IPS DF 4.7 (cell line): ENCODE measurements around the gene MEIOB.
"Not testable (repeated sequence)": the region's sequence is repeated elsewhere in the genome, so short reads cannot be mapped to it uniquely, and the experiment has no call there.

ENCODE experiments used
- DNase-seq: peaks from one replicate; pipeline ENCODE4 v3.0.0-alpha.2; 2013; ENCODE audit warnings: low spot score; ENCODE audit errors: extremely low read depth

Gene MEIOB, protein sequence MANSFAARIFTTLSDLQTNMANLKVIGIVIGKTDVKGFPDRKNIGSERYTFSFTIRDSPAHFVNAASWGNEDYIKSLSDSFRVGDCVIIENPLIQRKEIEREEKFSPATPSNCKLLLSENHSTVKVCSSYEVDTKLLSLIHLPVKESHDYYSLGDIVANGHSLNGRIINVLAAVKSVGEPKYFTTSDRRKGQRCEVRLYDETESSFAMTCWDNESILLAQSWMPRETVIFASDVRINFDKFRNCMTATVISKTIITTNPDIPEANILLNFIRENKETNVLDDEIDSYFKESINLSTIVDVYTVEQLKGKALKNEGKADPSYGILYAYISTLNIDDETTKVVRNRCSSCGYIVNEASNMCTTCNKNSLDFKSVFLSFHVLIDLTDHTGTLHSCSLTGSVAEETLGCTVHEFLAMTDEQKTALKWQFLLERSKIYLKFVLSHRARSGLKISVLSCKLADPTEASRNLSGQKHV

DNA sequence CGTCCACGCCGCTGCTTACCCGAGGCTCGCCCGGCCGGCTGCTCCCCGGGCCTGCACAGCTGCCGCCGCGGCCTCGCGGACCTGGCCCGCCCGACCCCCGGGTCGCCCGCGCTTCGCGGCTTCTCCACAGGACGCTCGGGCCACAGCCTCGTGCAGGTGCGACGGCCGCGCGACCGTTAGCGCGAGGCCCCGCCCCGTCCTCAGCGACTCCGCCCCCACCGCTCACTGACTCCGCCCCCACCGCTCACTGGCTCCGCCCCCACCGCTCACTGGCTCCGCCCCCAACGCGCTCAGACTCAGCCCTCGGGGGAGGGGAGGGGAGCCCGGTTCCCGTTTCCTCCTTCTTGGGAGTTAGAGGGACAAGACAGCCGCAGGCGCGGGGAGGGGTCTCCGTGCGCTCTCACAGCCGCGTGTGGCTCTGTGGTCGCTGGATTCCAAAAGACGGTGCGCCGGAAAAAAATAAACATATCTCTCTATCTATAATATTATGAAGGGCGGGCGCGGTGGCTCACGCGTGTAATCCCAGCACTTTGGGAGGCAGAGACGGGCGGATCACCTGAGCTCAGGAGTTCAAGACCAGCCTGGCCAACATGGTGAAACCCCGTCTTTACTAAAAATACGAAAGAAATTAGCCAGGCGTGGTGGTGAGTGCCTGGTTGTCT, at the start of gene MEIOB:
MEIOB (minus strand) TSS at position 191 of the 662 bp plus-strand sequence. CDS start 3,989 bp downstream, outside the sequence.
- DNase-seq = no peak

DNA sequence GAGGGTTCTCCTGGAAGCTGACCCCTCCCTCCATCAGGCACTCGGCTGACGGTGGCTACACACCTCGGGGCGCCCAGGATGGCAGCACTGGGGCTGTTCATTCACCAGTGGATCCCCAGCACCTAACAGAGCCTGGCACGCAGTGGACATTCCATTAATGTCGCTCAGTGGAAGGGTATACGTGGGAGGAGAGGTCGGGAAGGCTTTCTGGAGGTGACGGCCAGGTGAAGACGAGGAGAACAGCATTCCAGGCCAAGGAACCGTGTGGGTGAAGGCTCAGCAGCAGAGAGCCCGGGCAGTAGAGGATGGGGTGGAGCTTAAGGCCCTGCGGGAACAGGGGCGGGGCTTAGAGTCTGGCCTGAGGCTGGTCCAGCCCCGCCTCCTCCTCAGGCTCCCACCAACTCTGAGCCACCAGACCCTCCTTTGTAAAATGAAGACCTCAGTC, 48.8 kb upstream of the MEIOB start:
- DNase-seq = no peak

DNA sequence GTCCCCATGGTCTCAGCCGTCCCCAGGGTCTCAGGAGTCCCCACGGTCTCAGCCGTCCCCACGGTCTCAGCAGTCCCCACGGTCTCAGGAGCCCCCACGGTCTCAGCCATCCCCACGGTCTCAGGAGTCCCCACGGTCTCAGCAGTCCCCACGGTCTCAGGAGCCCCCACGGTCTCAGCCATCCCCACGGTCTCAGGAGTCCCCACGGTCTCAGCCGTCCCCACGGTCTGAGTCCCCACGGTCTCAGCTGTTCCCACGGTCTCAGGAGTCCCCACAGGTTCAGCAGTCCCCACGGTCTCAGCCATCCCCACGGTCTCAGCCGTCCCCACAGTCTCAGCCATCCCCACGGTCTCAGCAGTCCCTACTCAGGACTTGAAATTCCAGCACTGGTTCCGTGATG, 48.2 kb upstream of the MEIOB start:
- DNase-seq = not testable (repeated sequence)

DNA sequence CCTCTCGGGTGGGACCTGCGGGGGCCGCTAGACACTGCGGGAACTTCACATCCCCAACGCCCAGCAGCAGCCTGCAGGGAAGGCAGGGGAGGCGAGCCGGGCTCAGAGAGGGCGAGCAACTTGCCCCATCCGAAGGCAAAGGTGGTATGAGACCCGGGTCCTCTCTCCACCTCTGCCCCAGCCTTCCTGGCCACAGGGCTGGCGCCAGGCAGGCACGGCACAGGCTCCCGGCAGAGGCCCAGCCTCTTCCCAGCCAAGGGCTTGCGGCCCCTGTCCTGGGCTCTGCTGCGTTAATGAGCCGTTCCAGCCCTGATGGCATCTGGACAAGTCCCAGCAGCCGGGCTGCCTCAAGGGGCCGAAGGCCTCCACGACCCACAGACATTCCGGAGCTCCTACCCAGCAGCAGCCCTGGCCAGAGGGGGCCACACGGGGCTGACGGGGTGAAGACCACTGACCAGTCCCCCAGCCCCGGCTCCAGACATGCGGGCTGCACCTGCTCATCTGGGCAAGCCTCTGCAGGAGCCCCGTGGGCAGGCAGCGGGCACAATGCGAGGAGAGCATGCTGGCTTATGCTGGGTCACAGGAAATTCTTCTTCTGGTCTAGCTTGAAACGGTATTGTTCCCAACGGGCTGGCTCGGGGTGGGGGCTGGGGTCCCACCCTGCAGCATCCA, 47.5 kb upstream of the MEIOB start:
- no peak for DNase-seq

DNA sequence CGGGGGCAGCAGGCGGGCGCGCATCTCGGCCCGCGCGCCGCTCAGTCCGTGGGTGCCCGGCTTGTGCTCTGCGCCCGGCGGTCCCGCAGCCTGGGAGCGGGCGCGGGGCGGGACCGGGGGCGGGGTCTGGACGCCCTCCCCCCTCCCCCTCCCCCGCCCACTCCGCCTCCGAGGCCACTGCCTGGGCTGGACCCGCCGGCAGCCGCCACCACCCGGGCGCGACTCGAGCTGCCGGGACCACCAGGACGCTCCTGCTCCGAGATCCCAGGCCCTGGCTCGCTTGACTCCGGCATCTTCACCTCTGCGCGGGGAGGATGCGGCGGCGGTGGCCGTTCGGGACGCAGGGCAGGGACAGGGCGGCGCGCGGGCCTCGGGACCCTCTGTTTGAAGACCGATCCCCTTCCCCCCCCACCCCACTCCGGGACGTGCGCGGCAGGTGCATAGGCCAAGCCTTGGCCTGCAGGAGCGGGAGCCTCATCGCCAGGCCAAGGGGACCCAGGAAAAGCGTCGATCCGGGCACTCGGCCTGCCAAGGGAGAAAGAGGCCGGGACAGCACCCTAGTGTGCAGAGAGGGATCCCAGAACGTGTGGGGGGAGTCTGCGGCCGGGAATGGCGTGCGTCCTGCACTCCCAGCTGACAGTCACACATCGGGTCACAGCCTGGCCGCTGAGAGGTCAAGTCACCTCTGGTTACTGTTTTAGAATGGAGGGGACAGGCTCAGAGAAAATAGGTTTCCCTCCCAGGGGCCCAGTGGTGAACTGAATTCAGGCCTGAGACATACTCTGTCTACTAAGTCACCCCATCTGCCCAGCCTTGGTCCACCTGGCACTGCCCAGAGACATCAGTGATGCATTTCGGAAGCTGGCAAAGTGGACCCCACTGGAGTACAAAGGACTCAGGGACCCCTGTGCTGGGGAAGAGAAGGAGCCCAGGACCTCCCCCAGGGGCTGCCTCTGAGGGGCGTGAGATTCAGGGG, 46.7 kb upstream of the MEIOB start, which contains the start of gene HS3ST6:
HS3ST6 (minus strand) TSS at position 65 of the 976 bp plus-strand sequence. CDS start 92 bp downstream, outside the sequence.
- DNase-seq = no peak

DNA sequence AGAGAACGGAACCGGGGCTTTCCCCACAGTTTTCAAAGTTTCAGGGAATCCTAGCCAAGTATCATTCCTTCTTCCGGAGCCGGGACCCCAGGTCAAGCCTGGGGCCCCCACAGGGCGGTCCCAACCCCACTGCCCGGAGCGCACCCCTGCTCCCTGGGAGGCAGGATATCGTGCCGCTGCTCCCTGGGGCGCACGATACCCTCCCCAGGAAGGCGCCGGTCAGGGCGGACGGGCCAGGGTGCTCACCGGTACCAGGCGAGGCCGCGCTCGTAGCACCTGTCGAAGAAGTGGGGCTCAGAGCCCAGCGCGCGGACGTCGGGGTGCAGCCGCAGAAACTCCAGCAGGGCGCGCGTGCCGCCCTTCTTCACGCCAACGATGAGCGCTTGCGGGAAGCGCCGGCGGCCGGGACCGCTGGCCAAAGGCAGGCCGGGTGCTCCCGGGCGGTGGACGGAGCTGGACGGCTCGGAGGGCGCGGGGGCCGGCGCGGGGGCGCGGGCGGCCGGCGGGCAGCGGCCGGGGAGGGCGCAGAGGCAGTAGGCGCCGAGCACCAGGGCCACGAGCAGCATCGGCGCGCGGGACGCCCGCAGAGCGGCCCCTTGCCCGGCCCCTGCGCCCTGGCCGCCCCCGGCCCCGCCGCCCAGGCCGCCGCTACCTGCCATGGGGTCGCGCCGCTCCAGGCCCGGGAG, 45.8 kb upstream of the MEIOB start:
- no peak for DNase-seq

DNA sequence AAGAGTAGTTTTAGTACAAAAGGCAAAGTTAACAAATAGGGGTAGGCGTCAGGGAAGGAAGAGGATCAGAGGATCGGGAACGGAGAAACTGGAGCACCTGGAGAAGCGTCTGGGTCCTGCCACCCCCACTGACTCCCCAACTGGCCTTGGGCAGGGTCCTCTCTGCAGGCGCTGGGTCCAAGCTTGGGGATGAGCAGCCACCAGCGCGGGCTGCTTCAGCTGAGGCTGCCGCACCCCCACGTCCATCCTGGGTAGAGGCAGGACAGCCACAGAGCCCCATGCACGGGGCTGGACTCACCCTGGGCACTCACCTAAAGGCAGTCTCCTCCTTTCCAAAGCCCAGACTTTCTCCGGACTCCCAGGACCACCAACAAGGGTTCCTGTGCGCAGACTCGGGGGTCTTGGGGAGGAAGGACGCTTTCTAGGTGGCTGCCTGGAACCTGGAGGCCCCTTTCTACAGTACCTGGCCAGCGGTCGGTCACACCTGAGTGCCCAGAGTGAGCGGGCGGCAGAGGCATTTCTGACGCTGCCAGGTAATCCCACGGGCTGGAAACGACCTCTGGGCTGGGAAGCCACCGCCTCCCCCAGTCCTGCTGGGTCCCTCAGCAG, 45.2 kb upstream of the MEIOB start:
- DNase-seq = no peak

DNA sequence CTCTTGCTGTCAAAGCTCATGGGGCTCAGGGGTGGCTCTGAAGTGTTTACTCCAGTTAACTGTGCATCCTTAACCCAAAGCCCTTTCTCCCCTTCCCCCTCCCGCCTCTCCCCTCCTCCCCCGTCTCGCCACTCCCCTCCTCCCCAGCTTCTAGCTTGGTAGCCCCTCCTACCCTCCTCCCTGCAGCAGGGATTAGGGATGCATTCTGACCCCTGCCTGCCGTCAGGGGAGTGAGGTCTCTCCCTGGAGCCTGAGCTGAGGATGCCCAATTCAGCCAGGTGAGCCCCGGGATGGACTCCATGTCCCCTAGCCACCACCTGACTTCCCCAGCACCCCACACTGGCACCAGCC, 44.7 kb upstream of the MEIOB start:
- DNase-seq = no peak

DNA sequence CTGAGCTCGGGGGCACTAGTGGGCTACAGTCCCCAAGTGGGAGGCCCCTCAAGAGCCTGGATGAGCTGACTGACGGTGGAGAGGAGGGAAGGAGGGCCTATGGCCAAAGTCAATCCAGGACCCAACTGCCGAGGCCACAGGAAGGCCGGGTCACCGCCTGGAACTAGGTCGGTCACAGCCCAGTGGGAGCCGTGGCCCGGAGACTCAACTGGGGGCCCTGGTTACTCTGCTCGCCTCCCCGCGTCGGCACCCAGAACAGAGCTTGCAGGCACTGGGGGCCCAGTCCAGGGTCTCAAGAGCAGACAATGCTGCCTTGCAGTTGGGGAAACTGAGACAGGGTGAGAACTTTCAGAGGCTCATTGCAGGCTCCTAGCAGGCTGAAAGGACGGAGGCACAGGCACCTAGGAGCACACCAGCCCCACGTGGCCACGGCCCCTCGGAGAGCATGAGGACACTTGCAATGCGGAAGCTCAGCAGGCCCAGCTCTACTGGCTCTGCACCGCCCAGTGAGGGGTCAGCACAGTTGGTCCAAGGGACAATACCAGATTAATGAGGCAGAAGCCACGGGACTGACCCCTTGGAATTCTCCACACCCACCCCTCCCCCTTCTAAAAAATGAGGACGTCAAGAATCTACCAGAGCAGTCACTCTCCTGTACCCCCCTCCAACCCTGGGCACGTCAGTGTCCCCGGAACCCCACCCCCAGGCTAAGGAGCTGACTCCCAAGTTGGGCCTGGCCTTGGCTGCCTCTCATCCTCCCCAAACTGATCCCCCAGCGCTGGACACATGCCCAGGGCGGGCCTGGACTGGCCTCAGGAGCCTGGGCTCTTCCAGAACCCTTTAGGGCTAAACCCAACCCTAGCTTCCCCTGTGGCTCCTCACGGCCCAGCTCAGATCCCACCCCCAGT, 44.0 kb upstream of the MEIOB start:
- DNase-seq = no peak

DNA sequence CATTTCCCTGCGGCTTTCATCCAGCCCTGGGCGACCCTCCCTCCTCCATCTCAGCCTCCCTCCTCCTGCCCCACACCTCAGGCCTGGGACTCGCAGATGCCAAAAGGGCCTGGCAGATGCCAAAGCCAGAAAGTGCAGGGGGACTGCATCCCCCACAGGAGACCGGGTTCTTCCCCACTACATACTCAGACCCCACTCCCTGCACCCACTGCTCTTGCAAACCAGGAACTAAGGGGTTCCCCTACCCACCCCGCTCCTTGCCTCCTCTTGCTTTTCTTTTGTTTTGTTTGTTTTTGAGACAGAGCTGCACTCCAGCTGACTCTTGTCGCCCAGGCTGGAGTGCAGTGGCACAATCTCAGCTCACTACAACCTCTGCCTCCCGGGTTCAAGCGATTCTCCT, 43.0 kb upstream of the MEIOB start:
- DNase-seq = no peak

DNA sequence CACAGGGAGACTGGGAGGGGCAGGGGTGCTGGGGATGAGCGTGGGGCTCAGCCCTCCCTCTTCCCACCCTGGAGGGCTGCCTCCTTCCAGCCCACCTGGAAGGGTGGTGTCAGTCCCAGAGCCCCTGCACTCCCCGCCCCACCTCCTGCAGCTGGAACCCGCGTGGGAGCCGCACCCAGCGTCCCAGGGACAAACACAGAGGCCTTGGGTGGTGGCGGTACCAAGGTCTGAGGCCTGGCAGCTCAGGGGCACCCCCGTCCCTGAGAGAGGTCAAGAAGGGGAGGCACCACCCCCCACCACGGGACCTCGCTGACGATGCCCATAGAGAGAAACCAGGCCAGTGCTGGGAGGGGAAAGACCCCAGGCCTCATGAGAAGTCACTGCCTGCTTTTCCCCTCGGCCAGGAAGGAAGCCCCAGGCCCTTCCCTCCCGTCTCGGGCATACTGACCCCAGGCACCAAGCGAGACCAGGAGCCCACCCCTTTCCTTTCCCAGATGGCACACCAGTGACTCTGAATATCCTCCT, 42.2 kb upstream of the MEIOB start:
- DNase-seq = no peak

DNA sequence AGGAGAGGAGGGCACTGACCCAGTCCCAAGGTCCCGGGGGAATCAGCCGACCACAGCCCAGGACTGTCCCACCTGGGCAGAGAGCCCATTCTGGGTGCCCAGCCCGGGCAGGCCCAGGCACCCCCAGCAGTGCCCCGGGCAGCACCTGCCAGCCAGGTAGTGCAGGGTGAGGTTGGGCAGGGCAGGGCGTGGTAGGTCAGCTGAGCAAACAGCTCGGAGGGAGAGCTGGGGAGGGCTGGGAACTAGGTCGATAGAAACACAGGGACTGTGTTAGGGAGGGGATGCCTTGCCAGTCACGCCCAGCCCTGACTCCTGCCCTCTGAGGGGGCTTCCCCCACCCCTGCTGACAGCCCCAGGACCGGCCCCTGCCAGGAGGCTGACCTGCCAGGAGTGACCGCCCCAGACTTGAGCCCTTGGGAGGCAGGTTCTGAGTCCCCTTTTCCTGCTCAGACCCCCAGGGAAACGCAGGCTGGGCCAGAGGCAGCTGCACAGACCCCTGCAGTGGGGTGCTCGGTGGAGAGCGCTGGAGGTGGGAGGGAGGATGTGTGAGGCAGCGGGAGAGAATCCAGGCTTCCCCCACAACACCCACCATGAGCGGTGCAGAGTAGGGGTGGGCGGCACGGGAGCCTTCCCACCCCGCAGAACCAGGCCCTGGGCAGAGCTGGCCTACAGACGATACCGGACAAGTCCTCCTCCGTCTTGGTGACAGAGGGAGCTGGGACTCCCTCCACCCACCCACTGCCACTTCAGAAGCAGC, 41.5 kb upstream of the MEIOB start:
- no peak for DNase-seq

DNA sequence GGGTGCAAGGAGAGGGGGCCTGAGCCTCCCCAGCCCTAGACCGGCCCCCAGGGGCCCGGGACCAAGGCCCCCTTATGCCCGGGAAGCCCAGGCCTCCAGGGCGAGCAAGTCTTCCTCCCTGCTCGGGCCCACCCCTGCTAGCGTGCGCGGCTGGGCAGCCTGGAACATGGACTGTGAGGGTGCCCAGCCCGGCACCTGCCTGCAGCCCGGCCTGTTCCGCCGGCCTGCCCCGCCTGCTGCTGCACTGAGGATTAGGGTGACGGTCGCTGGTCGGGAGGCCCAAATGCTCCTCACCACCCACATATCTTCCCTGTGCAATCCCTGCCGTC, 40.2 kb upstream of the MEIOB start:
- no peak for DNase-seq

DNA sequence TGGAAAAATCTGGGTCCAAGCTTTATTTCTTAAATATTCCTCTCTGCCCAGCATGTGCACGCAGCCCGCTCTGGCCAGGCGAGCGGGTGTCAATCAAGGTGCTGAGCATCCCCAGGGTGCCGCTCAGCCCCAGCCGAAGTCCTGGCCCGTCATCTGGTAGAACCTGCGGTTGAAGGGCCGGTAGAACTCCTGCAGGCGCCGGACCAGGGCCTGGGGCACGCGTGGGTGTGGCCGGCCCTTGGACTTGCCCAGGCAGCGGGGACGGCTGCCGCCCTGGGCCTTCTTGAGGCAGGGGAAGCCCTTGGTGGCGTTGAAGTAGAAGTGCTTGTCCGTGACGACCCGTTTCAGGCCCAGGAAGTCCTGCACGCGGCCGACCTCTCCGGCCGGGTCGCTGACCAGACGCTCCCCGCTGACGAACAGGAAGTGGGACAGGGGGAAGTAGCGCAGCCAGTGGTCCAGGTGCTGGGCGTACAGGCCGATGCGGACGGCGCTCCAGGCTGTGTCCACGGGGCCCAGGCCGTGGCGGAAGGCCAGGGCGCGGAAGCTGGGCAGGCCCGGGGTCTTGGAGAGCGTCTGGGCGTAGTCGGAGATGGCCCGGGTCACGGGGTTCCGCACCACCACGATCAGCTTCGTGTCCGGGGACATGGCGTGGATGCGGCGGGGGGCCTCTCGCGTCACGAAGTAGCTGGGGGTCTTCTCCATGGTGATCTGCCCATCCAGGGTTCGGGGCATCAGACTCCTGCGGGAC, 39.7 kb upstream of the MEIOB start:
- no peak for DNase-seq

DNA sequence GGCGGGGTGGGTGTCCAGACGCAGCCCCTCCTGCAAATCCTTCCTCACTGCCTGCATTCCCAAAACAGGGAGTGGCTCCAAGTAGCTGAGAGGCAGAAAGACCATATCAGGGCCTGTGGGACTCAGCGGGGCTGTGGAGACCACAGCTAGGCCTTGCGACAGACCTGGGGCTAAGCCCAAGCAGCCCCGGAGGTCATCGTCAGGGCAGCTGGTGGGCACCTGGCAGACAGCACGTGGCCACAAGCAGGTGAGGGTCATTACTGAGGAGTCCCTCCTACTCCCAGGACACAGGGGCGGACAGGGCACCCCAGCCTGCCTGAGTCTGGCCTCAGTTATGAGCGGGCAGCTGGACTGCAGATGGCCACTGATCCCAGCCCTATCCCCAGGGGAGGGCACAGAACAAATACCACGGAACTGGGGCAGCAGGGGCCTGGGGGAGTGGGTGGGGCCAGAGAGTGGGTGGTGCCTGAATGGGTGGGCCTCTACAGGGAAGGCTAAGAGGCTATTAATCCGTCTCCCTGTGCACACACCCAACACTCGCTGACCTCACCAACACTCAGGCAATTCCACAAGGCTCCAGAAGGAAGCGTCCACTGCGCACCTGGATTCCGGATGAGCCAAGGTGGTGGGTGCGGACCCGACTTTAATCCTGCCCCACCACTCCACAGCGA, 37.7 kb upstream of the MEIOB start:
- no peak for DNase-seq

DNA sequence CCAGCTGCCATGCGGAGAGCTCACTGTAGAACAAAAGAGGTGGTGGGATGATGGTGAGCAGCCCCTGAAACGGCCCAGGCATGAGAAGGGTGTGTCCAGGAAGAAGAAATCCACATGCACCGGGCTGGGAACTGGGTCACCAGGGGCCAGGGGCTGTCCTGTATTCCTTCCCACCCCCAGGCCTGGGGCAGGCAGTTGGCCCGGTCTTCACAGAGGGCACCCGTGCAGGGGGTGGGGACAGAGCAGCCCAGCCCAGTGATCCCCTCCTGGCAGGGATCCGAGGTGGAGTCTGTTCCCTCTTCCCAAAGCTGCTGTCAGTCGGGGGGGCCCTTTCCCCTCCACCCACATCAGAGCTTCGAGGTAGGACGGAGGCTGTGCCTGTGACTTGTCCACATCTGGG, 37.0 kb upstream of the MEIOB start:
- DNase-seq = no peak

DNA sequence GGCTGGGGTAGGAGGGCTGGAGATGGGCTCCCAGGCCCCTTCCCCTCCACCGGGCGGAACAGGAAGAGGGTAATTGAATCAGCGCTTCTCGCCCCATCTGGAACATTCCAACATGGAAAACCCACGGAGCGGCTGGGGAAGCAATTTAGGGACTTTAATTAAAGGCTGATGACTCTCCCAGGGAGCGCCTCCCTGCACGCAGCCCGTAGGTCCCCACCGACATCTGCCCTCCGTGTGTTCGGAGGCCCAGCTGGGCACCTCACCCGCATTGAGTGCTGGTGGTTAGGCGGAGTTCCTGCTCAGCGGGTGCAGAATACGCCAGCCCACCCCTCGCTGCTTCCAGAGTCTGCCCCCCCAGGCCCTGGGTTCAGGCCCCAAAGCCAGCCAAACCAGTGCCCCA, 36.2 kb upstream of the MEIOB start:
- DNase-seq = no peak
